ENCODE measurements around the gene KLK1.

GRCh38 chr19:50826492-50827240 lies 3.1 kb upstream of the KLK1 start:
- TF ChIP-seq CTCF (IDR thresholded peaks at IDR 0.05; ENCODE audit: low read depth, low read length): no peak
- TF ChIP-seq EZH2phosphoT487 (IDR thresholded peaks at IDR 0.05; ENCODE audit: low read depth): no peak
